PFSK-1 (cell line): ENCODE measurements around the gene TNFRSF14.

Experiments used
- FOXP2 ChIP-seq: optimal IDR thresholded peaks from 2 replicates; pipeline ENCODE3; 2011; ENCODE audit warnings: borderline replicate concordance, control low read depth, inconsistent platforms; ENCODE audit not compliant: insufficient read depth; ENCODE audit errors: extremely low read length, extremely low read depth
- POLR2AphosphoS5 ChIP-seq: IDR thresholded peaks from 2 replicates; pipeline ENCODE4 v1.6.1; 2012; ENCODE audit warnings: low read depth, mild to moderate bottlenecking, control low read depth, low read length, moderate library complexity
- SIN3A ChIP-seq: IDR thresholded peaks from 2 replicates; pipeline ENCODE4 v1.6.1; 2012; ENCODE audit warnings: mild to moderate bottlenecking, low read length, moderate library complexity, borderline replicate concordance; ENCODE audit not compliant: insufficient read depth
- TAF1 ChIP-seq: IDR thresholded peaks from 2 replicates; pipeline ENCODE4 v1.6.1; 2012; ENCODE audit warnings: low read length, control low read depth, borderline replicate concordance; ENCODE audit not compliant: insufficient read depth
- TF ChIP-seq, protein P1 (sequence below), 2 experiments: IDR thresholded peaks; 2 replicates each; pipeline versions ENCODE4 v1.6.1 to v1.8.0; 2011 to 2012; ENCODE audit warnings: low read depth in 2 of 2, low read length in 2 of 2, control low read depth in 1 of 2, inconsistent platforms in 1 of 2, mild to moderate bottlenecking in 1 of 2, moderate library complexity in 1 of 2; ENCODE audit not compliant: insufficient read depth in 1 of 2

TNFRSF14 gene

GRCh38 chr1:2591233-2591580 is 35.0 kb downstream of the TNFRSF14 start:
- no peak for TF ChIP-seq TAF1
- no peak for TF ChIP-seq SIN3A
- TF ChIP-seq, protein P1, sequence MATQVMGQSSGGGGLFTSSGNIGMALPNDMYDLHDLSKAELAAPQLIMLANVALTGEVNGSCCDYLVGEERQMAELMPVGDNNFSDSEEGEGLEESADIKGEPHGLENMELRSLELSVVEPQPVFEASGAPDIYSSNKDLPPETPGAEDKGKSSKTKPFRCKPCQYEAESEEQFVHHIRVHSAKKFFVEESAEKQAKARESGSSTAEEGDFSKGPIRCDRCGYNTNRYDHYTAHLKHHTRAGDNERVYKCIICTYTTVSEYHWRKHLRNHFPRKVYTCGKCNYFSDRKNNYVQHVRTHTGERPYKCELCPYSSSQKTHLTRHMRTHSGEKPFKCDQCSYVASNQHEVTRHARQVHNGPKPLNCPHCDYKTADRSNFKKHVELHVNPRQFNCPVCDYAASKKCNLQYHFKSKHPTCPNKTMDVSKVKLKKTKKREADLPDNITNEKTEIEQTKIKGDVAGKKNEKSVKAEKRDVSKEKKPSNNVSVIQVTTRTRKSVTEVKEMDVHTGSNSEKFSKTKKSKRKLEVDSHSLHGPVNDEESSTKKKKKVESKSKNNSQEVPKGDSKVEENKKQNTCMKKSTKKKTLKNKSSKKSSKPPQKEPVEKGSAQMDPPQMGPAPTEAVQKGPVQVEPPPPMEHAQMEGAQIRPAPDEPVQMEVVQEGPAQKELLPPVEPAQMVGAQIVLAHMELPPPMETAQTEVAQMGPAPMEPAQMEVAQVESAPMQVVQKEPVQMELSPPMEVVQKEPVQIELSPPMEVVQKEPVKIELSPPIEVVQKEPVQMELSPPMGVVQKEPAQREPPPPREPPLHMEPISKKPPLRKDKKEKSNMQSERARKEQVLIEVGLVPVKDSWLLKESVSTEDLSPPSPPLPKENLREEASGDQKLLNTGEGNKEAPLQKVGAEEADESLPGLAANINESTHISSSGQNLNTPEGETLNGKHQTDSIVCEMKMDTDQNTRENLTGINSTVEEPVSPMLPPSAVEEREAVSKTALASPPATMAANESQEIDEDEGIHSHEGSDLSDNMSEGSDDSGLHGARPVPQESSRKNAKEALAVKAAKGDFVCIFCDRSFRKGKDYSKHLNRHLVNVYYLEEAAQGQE (IDR thresholded peaks at IDR 0.05; ENCODE audit: insufficient read depth in 1 of 2, low read depth in 2 of 2, low read length in 2 of 2): no peak
- TF ChIP-seq POLR2AphosphoS5: no peak
- no peak for TF ChIP-seq FOXP2

- TF ChIP-seq FOXP2 (no peak), TAF1 (no peak), SIN3A (no peak), POLR2AphosphoS5 (no peak)
- TF ChIP-seq, protein P1 (IDR thresholded peaks at IDR 0.05; ENCODE audit: insufficient read depth in 1 of 2, low read depth in 2 of 2, low read length in 2 of 2): no peak
Measured at GRCh38 chr1:2591581-2592261, 35.5 kb downstream of the TNFRSF14 start.

GRCh38 chr1:2592672-2593071 is 36.5 kb downstream of the TNFRSF14 start:
- TF ChIP-seq SIN3A (no peak), POLR2AphosphoS5 (no peak), FOXP2 (no peak), TAF1 (no peak)
- TF ChIP-seq, protein P1 (IDR thresholded peaks at IDR 0.05; ENCODE audit: insufficient read depth in 1 of 2, low read depth in 2 of 2, low read length in 2 of 2): no peak

- TF ChIP-seq TAF1: no peak
- TF ChIP-seq, protein P1 (IDR thresholded peaks at IDR 0.05; ENCODE audit: insufficient read depth in 1 of 2, low read depth in 2 of 2, low read length in 2 of 2): no peak
- no peak for TF ChIP-seq POLR2AphosphoS5
- TF ChIP-seq SIN3A: no peak
- no peak for TF ChIP-seq FOXP2
Measured at GRCh38 chr1:2593251-2593878, 37.2 kb downstream of the TNFRSF14 start.
